HG03159 (cell line): ENCODE data around the gene POU2F2.
A peak's percentile ranks its signal among the peaks of the same experiment; 100 is the strongest.

Experiments
- ATAC-seq: cut with Tn5 transposase; IDR thresholded peaks from one replicate; pipeline ENCODE4 v1.9.1; 2021; ENCODE audit warnings: mild to moderate bottlenecking, moderate library complexity; ENCODE audit not compliant: unreplicated experiment

POU2F2 gene

GRCh38 chr19:42083537-42083936, 48.7 kb downstream of the POU2F2 start:
- no peak for ATAC-seq

- ATAC-seq, result no peak
Observed at GRCh38 chr19:42081584-42082203, 50.6 kb downstream of the POU2F2 start.

GRCh38 chr19:42080764-42081375, 51.4 kb downstream of the POU2F2 start:
- no peak for ATAC-seq

DNA sequence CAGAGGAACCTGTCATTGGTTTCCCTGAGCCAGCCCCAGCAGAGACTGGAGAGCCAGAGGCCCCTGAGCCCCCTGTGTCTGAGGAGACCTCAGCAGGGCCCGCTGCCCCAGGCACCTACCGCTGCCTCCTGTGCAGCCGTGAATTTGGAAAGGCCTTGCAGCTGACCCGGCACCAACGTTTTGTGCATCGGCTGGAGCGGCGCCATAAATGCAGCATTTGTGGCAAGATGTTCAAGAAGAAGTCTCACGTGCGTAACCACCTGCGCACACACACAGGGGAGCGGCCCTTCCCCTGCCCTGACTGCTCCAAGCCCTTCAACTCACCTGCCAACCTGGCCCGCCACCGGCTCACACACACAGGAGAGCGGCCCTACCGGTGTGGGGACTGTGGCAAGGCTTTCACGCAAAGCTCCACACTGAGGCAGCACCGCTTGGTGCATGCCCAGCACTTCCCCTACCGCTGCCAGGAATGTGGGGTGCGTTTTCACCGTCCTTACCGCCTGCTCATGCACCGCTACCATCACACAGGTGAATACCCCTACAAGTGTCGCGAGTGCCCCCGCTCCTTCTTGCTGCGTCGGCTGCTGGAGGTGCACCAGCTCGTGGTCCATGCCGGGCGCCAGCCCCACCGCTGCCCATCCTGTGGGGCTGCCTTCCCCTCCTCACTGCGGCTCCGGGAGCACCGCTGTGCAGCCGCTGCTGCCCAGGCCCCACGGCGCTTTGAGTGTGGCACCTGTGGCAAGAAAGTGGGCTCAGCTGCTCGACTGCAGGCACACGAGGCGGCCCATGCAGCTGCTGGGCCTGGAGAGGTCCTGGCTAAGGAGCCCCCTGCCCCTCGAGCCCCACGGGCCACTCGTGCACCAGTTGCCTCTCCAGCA, 52.1 kb downstream of the POU2F2 start:
- no peak for ATAC-seq

- no peak for ATAC-seq
Observed at GRCh38 chr19:42079276-42079669, 53.0 kb downstream of the POU2F2 start.

DNA sequence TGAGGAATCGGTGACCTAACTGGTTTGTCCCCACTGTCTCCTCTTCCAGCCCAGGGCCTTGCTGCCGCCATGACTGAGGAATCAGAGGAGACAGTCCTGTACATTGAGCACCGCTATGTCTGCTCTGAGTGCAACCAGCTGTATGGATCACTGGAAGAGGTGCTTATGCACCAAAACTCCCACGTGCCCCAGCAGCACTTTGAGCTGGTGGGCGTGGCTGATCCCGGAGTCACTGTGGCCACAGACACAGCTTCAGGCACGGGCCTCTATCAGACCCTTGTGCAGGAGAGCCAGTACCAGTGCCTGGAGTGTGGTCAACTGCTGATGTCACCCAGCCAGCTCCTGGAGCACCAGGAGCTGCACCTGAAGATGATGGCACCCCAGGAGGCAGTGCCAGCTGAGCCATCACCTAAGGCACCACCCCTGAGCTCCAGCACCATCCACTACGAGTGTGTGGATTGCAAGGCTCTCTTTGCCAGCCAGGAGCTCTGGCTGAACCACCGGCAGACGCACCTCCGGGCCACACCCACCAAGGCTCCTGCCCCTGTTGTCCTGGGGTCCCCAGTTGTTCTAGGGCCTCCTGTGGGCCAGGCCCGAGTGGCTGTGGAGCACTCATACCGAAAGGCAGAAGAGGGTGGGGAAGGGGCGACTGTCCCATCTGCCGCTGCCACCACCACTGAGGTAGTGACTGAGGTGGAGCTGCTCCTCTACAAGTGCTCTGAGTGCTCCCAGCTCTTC, 53.5 kb downstream of the POU2F2 start:
- ATAC-seq, result no peak

DNA sequence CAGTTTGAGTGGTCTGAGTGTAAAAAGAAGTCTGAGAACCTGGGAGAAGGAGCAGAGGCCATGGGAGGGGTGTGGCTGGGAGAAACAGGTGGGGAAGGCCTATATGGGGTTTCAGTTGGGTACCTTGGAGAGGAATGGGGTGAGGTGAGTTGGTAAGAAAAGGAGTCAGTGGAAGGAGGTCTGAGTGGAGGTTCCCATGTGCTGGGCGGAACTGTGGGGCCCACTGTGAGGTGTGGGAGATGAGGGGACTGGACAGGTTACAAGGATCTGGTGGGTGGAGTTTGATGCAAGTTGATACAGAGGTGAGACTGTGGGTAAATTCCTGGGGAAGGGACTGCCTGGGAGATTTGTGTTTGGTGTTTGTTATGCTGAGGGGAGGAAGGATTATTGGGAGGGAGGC, 54.2 kb downstream of the POU2F2 start:
- no peak for ATAC-seq

GRCh38 chr19:42076380-42076944, 55.8 kb downstream of the POU2F2 start:
- ATAC-seq, result no peak

- peak; percentile 92 for ATAC-seq
Observed at GRCh38 chr19:42075616-42076379, 56.4 kb downstream of the POU2F2 start, which contains the start of gene ZNF574. Gene ZNF574, plus strand, starts transcription at chr19:42076166. Its CDS starts 2,441 bp downstream, at chr19:42078607.

DNA sequence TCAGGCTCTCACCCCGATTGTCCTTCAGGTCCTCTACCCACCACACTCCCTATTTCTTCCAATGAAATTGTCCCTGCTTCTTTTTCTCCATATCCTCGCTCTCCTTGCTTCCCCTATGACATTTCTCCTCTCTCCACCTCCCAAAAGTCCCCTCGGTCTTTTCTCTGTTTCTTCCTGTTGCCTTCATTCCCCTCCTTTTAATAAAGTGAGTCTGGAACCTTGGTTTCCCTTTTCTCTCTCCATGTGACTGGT, 57.0 kb downstream of the POU2F2 start:
- ATAC-seq, result no peak

- no peak for ATAC-seq
Observed at GRCh38 chr19:42074513-42075363, 57.5 kb downstream of the POU2F2 start.

DNA sequence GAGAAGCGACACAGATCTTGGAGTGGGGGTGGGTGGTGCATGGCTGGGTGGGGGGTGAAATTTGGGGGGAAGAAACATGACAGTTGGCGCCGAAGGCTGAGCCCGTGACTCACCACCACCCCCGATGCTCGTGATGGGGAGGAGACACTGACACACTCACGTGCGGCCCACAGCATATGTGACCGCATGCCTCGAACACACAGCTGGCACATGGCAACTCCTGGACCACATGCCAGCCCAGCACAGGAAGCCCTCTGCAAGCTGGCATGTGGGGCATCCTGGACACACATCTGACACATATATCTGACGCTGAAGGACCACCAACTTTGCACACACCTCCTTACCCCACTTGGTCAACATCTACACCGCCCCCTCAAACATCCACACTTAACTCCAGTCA, 61.0 kb downstream of the POU2F2 start:
- no peak for ATAC-seq

GRCh38 chr19:42069619-42070351, 62.5 kb downstream of the POU2F2 start, which contains the start of gene GRIK5:
Gene GRIK5, minus strand, starts transcription at chr19:42070206. Its CDS starts 4,436 bp downstream, at chr19:42065770.
- ATAC-seq, result no peak

DNA sequence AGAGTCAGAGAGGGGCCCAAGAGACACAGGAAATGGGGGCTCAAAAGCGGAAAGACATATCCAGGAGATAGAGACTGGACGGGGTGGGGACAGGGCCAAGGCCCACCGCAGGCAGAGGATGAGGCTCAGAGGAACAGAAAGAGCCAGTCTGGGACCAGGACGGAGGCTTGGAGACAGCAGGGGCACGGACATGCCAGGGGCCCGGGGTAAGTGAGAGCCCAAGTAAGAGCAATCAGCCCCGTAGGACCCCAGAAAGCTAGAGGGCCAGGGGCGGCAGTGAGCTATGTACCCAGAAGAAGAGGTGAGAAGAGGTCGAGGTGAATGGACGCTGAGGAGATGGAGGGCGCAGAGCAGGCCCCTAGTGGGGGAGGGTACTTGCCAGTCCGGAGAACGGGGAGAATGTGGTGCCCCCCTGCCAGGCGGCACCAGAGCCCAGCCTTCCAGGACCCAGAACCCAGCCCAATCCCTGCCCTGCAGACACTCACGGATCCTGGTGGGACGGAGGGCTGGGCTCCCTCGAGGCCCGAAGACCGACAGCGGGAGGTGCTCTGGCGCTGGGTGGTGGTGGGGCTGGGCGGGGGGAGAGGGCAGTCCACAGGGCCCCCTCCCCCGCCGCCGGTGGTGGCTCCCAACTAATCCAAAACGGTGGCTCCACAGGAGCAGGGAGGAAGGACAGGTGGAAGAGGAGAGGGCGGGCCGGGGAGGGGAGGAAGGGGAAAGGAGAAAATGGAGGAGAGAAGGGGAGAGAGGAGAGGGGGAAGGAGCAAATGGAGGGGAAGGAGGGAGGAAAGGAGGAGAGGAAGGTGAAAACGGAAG, 63.3 kb downstream of the POU2F2 start:
- ATAC-seq, result no peak

DNA sequence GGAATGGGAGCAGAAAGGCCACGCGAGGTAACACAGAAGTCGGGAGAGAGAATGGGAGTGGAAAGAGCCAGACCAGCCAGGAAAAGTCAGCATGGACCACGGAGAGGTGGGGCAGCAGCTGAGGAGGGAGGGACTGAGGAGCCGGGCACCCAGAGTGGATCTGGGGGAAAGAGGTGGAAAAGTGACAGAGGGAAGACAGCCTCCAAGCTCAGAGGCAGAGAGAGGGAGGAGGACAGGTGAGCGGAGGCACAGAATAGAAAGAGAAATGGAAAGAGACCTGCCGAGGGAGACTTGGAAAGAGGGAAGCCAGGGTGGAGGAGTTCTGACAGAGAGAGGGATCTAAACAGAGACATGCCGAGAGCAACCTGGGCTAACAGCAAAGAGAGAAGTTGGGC, 63.9 kb downstream of the POU2F2 start:
- no peak for ATAC-seq

- no peak for ATAC-seq
Observed at GRCh38 chr19:42067315-42067888, 64.8 kb downstream of the POU2F2 start.

DNA sequence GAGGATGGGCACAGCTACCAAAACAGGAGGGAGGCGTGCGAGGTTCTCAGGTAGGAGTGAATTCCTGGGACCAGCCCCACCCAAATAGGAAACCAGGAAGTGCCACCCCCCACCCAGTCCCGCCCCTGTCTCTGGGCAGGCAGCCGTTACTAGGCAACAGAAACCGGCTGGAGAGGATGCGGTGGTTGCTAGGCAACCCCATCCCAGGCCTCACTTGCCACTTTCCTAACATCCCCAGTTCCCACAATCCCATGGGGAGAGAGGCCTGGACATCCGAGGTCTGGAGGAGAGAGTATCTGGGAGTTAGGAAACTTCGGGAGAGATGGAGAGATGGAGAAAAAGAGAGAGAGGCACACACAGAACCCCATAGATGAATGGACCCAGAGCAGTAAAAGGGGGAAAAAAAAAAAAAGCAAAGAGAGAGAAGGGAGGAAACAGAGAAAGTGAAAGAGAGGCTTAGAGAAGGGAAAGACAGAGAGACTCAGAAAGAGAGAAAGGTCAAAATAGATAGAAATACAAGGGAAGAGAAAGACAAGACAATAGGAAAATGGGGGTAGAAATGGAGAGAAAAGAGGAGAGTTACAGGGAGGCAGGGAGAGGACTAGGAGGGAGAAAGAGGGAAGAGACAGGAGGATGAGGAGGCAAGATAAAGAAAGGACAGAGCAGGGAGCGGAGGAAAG, 66.0 kb downstream of the POU2F2 start:
- ATAC-seq, result no peak
